ENCODE results near the gene KCNMA1. TPM values are rescaled to one million over a fixed set of nuclear protein-coding genes. Genes with fewer than 3 reads are reported as not detected.
A peak's percentile ranks its signal among the peaks of the same experiment; 100 is the strongest.

KCNMA1 gene
- total RNA-seq, 1 donor from 2014 or later = 95.5 TPM

GRCh38 chr10:77562742-77563141 lies 74.9 kb downstream of the KCNMA1 start:
- Mint-ChIP-seq H3K36me3 (ENCODE audit: unreplicated experiment) (peaks cover 1% of the 10 kb centered on the region), H3K4me1 (ENCODE audit: unreplicated experiment) (peaks cover 58% of the 10 kb centered on the region), H3K9me3 (ENCODE audit: unreplicated experiment) (no peaks in the 10 kb centered on the region), H3K4me3 (ENCODE audit: unreplicated experiment) (no peak overlapping the region), H3K27ac (ENCODE audit: unreplicated experiment) (no peak overlapping the region), H3K27me3 (ENCODE audit: unreplicated experiment) (no peaks in the 10 kb centered on the region)
- TF ChIP-seq CTCF (IDR thresholded peaks at IDR 0.05) = no peak
- DNase-seq (ENCODE audit: extremely low spot score, unreplicated experiment) = no peak

- peaks cover 1% of the 10 kb centered on the region for H3K36me3 Mint-ChIP-seq (ENCODE audit: unreplicated experiment)
- no peak overlapping the region for H3K27ac Mint-ChIP-seq (ENCODE audit: unreplicated experiment)
- no peak overlapping the region for H3K4me3 Mint-ChIP-seq (ENCODE audit: unreplicated experiment)
- no peaks in the 10 kb centered on the region for H3K27me3 Mint-ChIP-seq (ENCODE audit: unreplicated experiment)
- H3K9me3 Mint-ChIP-seq (ENCODE audit: unreplicated experiment) = no peaks in the 10 kb centered on the region
- no peak for DNase-seq (ENCODE audit: extremely low spot score, unreplicated experiment)
- peaks cover 62% of the 10 kb centered on the region for H3K4me1 Mint-ChIP-seq (ENCODE audit: unreplicated experiment)
- no peak for TF ChIP-seq CTCF (IDR thresholded peaks at IDR 0.05)
Observed at GRCh38 chr10:77561991-77562390, 75.6 kb downstream of the KCNMA1 start.

GRCh38 chr10:77560471-77560870 lies 77.1 kb downstream of the KCNMA1 start:
- H3K4me1 Mint-ChIP-seq (ENCODE audit: unreplicated experiment) = peaks cover 59% of the 10 kb centered on the region
- no peaks in the 10 kb centered on the region for H3K27me3 Mint-ChIP-seq (ENCODE audit: unreplicated experiment)
- H3K27ac Mint-ChIP-seq (ENCODE audit: unreplicated experiment) = peak overlapping the region; percentile 50
- H3K9me3 Mint-ChIP-seq (ENCODE audit: unreplicated experiment) = no peaks in the 10 kb centered on the region
- TF ChIP-seq CTCF (IDR thresholded peaks at IDR 0.05) = no peak
- no peak overlapping the region for H3K4me3 Mint-ChIP-seq (ENCODE audit: unreplicated experiment)
- H3K36me3 Mint-ChIP-seq (ENCODE audit: unreplicated experiment) = peaks cover 1% of the 10 kb centered on the region
- DNase-seq (ENCODE audit: extremely low spot score, unreplicated experiment) = no peak

- no peak for TF ChIP-seq CTCF (IDR thresholded peaks at IDR 0.05)
- Mint-ChIP-seq H3K9me3 (ENCODE audit: unreplicated experiment) (no peaks in the 10 kb centered on the region), H3K27me3 (ENCODE audit: unreplicated experiment) (no peaks in the 10 kb centered on the region), H3K27ac (ENCODE audit: unreplicated experiment) (no peak overlapping the region), H3K36me3 (ENCODE audit: unreplicated experiment) (peaks cover 1% of the 10 kb centered on the region), H3K4me1 (ENCODE audit: unreplicated experiment) (peaks cover 59% of the 10 kb centered on the region), H3K4me3 (ENCODE audit: unreplicated experiment) (no peak overlapping the region)
- no peak for DNase-seq (ENCODE audit: extremely low spot score, unreplicated experiment)
Observed at GRCh38 chr10:77560052-77560451, 77.6 kb downstream of the KCNMA1 start.

GRCh38 chr10:77556990-77557601 lies 80.5 kb downstream of the KCNMA1 start:
- DNase-seq (ENCODE audit: extremely low spot score, unreplicated experiment) = no peak
- H3K9me3 Mint-ChIP-seq (ENCODE audit: unreplicated experiment) = no peaks in the 10 kb centered on the region
- peaks cover 60% of the 10 kb centered on the region for H3K4me1 Mint-ChIP-seq (ENCODE audit: unreplicated experiment)
- TF ChIP-seq CTCF (IDR thresholded peaks at IDR 0.05) = no peak
- H3K4me3 Mint-ChIP-seq (ENCODE audit: unreplicated experiment) = no peak overlapping the region
- H3K36me3 Mint-ChIP-seq (ENCODE audit: unreplicated experiment) = no peaks in the 10 kb centered on the region
- H3K27ac Mint-ChIP-seq (ENCODE audit: unreplicated experiment) = peak overlapping the region; percentile 93
- H3K27me3 Mint-ChIP-seq (ENCODE audit: unreplicated experiment) = no peaks in the 10 kb centered on the region

Data from osteocyte (in vitro differentiated cells).